Adipocyte (in vitro differentiated cells): ENCODE data around the gene IGF2BP3.
"Not testable (repeated sequence)": the region's sequence is repeated elsewhere in the genome, so short reads cannot be mapped to it uniquely, and the experiment has no call there.

Source experiments
- DNase-seq: peaks from one replicate; pipeline ENCODE4 v3.0.0-alpha.2; 2015; ENCODE audit warnings: low read depth
- H3K27me3 ChIP-seq: replicated peaks from 2 replicates; pipeline ENCODE4 v1.7.0; 2013; ENCODE audit warnings: mild to moderate bottlenecking, low read length, moderate library complexity; ENCODE audit not compliant: control insufficient read depth, insufficient read depth
- H3K36me3 ChIP-seq: 2 replicates; pipeline ENCODE4 v1.7.0; 2013; ENCODE audit warnings: low read length, mild to moderate bottlenecking, moderate library complexity; ENCODE audit not compliant: control insufficient read depth, insufficient read depth, severe bottlenecking
- H3K4me1 ChIP-seq: 2 replicates; pipeline ENCODE4 v1.7.0; 2013; ENCODE audit warnings: mild to moderate bottlenecking, low read length, moderate library complexity; ENCODE audit not compliant: control insufficient read depth, insufficient read depth
- H3K4me3 ChIP-seq: 2 replicates; pipeline ENCODE4 v1.7.0; 2013; ENCODE audit warnings: mild to moderate bottlenecking, low read length, moderate library complexity
- H3K9ac ChIP-seq: 2 replicates; pipeline ENCODE4 v1.7.0; 2013; ENCODE audit warnings: mild to moderate bottlenecking, low read length, moderate library complexity
- H3K9me3 ChIP-seq: 2 replicates; pipeline ENCODE4 v1.7.0; 2013; ENCODE audit warnings: mild to moderate bottlenecking, low read length, moderate library complexity; ENCODE audit not compliant: control insufficient read depth

The IGF2BP3 gene

GRCh38 chr7:23336086-23336485, 134.2 kb downstream of the IGF2BP3 start:
- no peak overlapping the region for H3K4me3 ChIP-seq
- no peaks in the 10 kb centered on the region for H3K27me3 ChIP-seq
- no peak overlapping the region for H3K9ac ChIP-seq
- no peak for DNase-seq
- peaks cover 8% of the 10 kb centered on the region for H3K9me3 ChIP-seq
- peaks cover 5% of the 10 kb centered on the region for H3K36me3 ChIP-seq
- peaks cover 41% of the 10 kb centered on the region for H3K4me1 ChIP-seq

DNA sequence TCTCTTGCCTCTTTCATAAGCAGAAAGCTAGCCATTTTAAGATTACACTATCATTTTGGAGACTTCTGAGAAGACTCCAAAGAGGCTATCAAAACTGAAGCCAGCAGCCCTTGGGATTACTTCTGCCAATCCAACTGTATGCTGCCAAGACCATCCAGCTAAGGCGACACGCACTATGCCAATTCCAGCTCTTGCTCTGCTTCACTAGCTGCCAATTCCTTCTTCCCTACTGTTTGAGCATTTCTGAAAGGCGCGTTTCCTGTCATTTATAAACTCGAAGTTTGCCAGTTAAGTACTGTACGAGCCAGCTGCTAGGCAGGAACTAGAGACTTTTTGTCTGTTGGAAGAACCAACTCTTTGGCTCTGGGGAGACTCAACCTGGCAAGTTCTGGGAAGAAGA, 134.7 kb downstream of the IGF2BP3 start:
- Histone ChIP-seq H3K9ac (no peak overlapping the region), H3K4me1 (peaks cover 44% of the 10 kb centered on the region)

DNA sequence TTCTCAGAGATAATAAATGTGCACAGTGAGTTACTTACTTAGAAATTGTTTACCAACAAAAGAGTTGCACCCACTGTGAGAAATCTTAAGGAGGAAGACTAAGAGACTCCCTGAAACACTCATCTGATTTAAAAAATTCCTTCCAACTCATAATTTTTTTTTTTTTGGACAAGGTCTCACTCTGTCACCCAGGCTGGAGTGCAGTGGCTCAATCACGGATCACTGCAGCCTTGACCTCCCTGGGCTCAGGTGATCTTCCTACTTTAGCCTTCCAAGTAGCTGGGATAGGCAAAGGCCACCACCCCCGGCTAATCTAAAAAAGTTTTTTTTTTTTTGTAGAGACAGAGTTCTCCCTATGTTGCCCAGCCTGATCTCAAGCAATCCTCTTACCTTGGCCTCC, 135.2 kb downstream of the IGF2BP3 start:
- no peak for DNase-seq
- Histone ChIP-seq H3K36me3 (peaks cover 5% of the 10 kb centered on the region), H3K27me3 (no peaks in the 10 kb centered on the region), H3K9ac (peak overlapping the region; percentile 8), H3K9me3 (peaks cover 8% of the 10 kb centered on the region), H3K4me1 (peaks cover 44% of the 10 kb centered on the region), H3K4me3 (peak overlapping the region; percentile 3)

More for the DNA sequence above, 134.7 kb downstream of the IGF2BP3 start:
- Histone ChIP-seq H3K9me3 (peaks cover 8% of the 10 kb centered on the region), H3K4me3 (no peak overlapping the region), H3K27me3 (no peaks in the 10 kb centered on the region), H3K36me3 (peaks cover 5% of the 10 kb centered on the region)
- no peak for DNase-seq

DNA sequence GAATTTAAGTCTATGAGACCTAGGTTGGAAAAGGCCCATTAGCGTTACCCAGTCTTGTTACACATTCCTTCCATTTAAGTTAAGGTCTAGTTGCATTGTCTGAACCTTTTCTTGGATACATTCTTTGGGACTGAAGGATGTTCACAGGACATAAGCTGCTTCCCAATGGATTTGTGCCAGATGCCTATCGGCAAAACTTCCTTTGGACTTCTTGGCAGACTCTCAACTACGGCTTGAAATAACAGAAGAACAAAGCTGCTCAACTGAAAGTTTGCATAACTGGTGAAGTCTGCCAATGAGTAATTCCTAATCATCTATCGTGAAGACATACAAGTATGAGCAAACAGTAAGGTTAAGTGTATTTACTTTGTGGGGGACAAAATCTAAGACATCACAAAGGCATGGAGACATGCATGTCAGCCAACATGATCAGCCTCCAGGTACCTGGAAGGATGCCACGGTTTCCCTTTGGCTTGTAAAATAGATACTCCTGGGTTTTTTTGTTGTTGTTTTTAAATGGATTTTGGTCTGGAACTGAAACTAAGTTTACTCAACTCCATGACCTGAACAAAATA, 135.7 kb downstream of the IGF2BP3 start:
- Histone ChIP-seq H3K9me3 (peaks cover 8% of the 10 kb centered on the region), H3K4me3 (peak overlapping the region; percentile 20), H3K27me3 (no peaks in the 10 kb centered on the region), H3K36me3 (peaks cover 5% of the 10 kb centered on the region), H3K4me1 (peaks cover 44% of the 10 kb centered on the region), H3K9ac (peak overlapping the region; percentile 53)
- peak; percentile 93 for DNase-seq

- Histone ChIP-seq H3K4me1 (peaks cover 44% of the 10 kb centered on the region), H3K4me3 (peak overlapping the region; percentile 45), H3K27me3 (no peaks in the 10 kb centered on the region), H3K9ac (peak overlapping the region; percentile 72), H3K9me3 (peaks cover 8% of the 10 kb centered on the region), H3K36me3 (peaks cover 5% of the 10 kb centered on the region)
- DNase-seq = peak; percentile 90
Observed at GRCh38 chr7:23333671-23334246, 136.5 kb downstream of the IGF2BP3 start.

DNA sequence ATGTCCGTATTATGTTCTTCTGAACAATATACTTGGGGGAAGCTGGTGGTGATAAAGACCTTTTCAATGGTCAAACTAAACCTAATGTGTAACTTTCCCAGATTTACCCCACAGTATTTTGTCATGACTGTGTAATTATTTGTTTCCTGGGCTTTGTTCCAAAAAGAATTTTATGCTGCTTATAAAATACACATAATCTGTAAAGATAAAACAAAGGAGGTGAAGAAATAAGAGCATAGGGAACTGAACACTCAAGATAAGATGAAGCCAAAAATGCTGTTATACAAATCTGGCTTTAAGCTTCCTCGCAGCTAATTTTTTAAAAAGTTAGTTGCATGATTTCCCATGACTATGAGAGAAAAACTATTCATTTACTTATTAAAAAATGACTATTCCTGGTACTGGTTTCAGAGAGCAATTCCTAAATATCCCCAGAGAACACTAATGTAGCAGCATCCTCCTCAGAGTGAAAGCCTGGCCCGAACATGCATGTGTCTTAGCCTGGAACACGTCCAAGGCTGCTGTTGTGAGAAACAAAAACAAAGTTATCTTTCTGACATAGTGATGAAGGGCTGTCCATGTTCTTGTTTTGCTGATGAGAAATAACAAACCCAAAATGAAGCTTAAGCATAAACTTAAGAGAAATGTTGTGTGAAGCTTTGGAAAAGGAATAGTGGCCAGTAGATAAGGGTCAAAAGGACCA, 137.2 kb downstream of the IGF2BP3 start:
- no peaks in the 10 kb centered on the region for H3K27me3 ChIP-seq
- DNase-seq = peak; percentile 65
- peaks cover 44% of the 10 kb centered on the region for H3K4me1 ChIP-seq
- H3K4me3 ChIP-seq = peak overlapping the region; percentile 45
- peak overlapping the region; percentile 72 for H3K9ac ChIP-seq
- peaks cover 8% of the 10 kb centered on the region for H3K9me3 ChIP-seq
- H3K36me3 ChIP-seq = peaks cover 5% of the 10 kb centered on the region

- Histone ChIP-seq H3K4me1 (peaks cover 44% of the 10 kb centered on the region), H3K27me3 (no peaks in the 10 kb centered on the region), H3K9me3 (peaks cover 2% of the 10 kb centered on the region), H3K36me3 (no peaks in the 10 kb centered on the region), H3K4me3 (peak overlapping the region; percentile 45), H3K9ac (peak overlapping the region; percentile 72)
- DNase-seq = no peak
Observed at GRCh38 chr7:23332193-23332592, 138.1 kb downstream of the IGF2BP3 start.

- Histone ChIP-seq H3K4me3 (no peak overlapping the region), H3K9ac (no peak overlapping the region), H3K9me3 (no peaks in the 10 kb centered on the region), H3K27me3 (no peaks in the 10 kb centered on the region), H3K36me3 (no peaks in the 10 kb centered on the region), H3K4me1 (peaks cover 44% of the 10 kb centered on the region)
- DNase-seq = no peak
Observed at GRCh38 chr7:23331132-23331531, 139.2 kb downstream of the IGF2BP3 start.

GRCh38 chr7:23315366-23315765, 154.9 kb downstream of the IGF2BP3 start:
- Histone ChIP-seq H3K4me1 (peaks cover 11% of the 10 kb centered on the region), H3K4me3 (no peak overlapping the region), H3K27me3 (no peaks in the 10 kb centered on the region), H3K9me3 (no peaks in the 10 kb centered on the region), H3K36me3 (peaks cover 24% of the 10 kb centered on the region), H3K9ac (no peak overlapping the region)
- DNase-seq = no peak

- peaks cover 11% of the 10 kb centered on the region for H3K4me1 ChIP-seq
- H3K4me3 ChIP-seq, DNase-seq, H3K9me3 ChIP-seq, H3K27me3 ChIP-seq, H3K9ac ChIP-seq: not testable (repeated sequence)
- peaks cover 56% of the 10 kb centered on the region for H3K36me3 ChIP-seq
Observed at GRCh38 chr7:23312141-23312540, 158.2 kb downstream of the IGF2BP3 start.

DNA sequence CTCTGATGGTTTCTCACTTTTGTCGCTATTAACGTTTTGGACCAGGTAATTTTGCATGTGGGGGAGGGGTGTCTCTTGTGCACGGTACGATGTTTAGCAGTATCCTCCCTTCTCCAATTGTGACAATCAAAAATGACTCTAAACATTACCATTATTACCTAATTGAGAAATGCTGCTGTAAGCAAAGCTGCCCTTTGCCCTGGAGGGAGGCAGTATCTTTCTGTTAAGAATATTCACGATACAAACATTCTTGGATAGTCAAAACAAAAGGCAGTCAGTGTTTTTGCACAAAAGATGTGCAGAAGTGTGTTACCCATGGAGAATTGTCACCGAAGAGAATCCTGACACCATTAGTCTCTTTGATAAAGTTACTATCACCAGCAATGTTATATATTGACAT, 161.5 kb downstream of the IGF2BP3 start:
- Histone ChIP-seq H3K36me3 (peaks cover 79% of the 10 kb centered on the region), H3K9ac (no peak overlapping the region), H3K27me3 (no peaks in the 10 kb centered on the region), H3K4me1 (no peaks in the 10 kb centered on the region), H3K4me3 (no peak overlapping the region), H3K9me3 (no peaks in the 10 kb centered on the region)
- DNase-seq = no peak
